ENCODE results near the gene RAB43.
"Not testable (repeated sequence)": the region's sequence is repeated elsewhere in the genome, so short reads cannot be mapped to it uniquely, and the experiment has no call there.

- not testable (repeated sequence) for TF ChIP-seq POLR2A, POLR2AphosphoS5, SPI1, TAF1 (IDR thresholded peaks at IDR 0.05; ENCODE audit: low read depth, low read length)
Observed at GRCh38 chr3:129165594-129165993, 44.0 kb upstream of the RAB43 start.
